HCT116 (cell line): ENCODE results near the gene FAM20B. TPM values are rescaled to one million over a fixed set of nuclear protein-coding genes. Genes with fewer than 3 reads are reported as not detected.

Experiments used
- ATAC-seq: fragments of 200-7000 bp; cut with Tn5 transposase; 2 replicates; pipeline ENCODE4 v1.9.1; 2020; ENCODE audit warnings: mild to moderate bottlenecking, moderate library complexity
- BruUV-seq: library from RNA; stranded (reverse); fragments of 400-500 nt; replicated peaks from 2 replicates; lab custom pipeline; 2021; lab: Mats Ljungman, UMichigan
- CTCF ChIA-PET: fragments of 300-600 bp; sonication (Branson Sonifier 250); formaldehyde crosslinking; loops from one replicate; lab custom pipeline; 2021; ENCODE audit warnings: antibody characterized with exemption; lab: Charles Lee
- POLR2A ChIA-PET: fragments of 300-600, 350-600 bp; sonication (Branson Sonifier 250); formaldehyde crosslinking; loops from one replicate; lab custom pipeline; 2021; ENCODE audit warnings: antibody characterized with exemption; lab: Charles Lee
- RAD21 ChIA-PET, 2 experiments: fragments of 300-600 bp; sonication (Branson Sonifier 250); formaldehyde crosslinking; loops; one replicate each; lab custom pipeline; 2023; ENCODE audit warnings: low total read pairs in 2 of 2; ENCODE audit not compliant: uncharacterized antibody in 2 of 2, unreplicated experiment in 2 of 2, low non-redundant PET in 1 of 2; lab: Charles Lee
- DNase-seq: peaks from one replicate; pipeline ENCODE4 v3.0.0-alpha.2; 2010; ENCODE audit warnings: low read depth, low spot score
- H2AFZ ChIP-seq: fragments of 200-600 bp; shearing (Covaris generic), sonication (generic); 2 replicates; pipeline ENCODE4 v1.6.1; 2017; ENCODE audit warnings: low read depth, mixed run types, mixed read lengths, antibody characterized with exemption, low read length; ENCODE audit not compliant: poor library complexity, severe bottlenecking
- H3K27ac ChIP-seq: 2 replicates; pipeline ENCODE4 v1.5.1; 2012; ENCODE audit warnings: low read depth, low read length
- H3K27me3 ChIP-seq: fragments of 200-600 bp; sonication (generic); 2 replicates; pipeline ENCODE4 v1.6.1; 2016; ENCODE audit warnings: mixed run types, low read length, mixed read lengths; ENCODE audit not compliant: insufficient read depth
- H3K36me3 ChIP-seq, 2 experiments: fragments of 200-500 bp in 1 of 2; fragments of 200-600 bp in 1 of 2; sonication (Bioruptor generic) in 1 of 2; sonication (generic) in 1 of 2; 2 replicates each; pipeline versions ENCODE4 v1.5.1 to v1.6.1; 2014 to 2016; ENCODE audit warnings: low read length in 2 of 2, inconsistent platforms in 1 of 2, mixed read lengths in 1 of 2, mixed run types in 1 of 2; ENCODE audit not compliant: insufficient read depth in 2 of 2, control insufficient read depth in 1 of 2
- H3K4me1 ChIP-seq, 2 experiments: fragments of 200-600 bp in 1 of 2; sonication (generic) in 1 of 2; 2 replicates each; pipeline versions ENCODE4 v1.5.1 to v1.6.1; 2012 to 2017; ENCODE audit warnings: low read length in 2 of 2, inconsistent platforms in 1 of 2, mild to moderate bottlenecking in 1 of 2, mixed read lengths in 1 of 2, mixed run types in 1 of 2, moderate library complexity in 1 of 2; ENCODE audit not compliant: insufficient read depth in 2 of 2, control insufficient read depth in 1 of 2
- H3K4me2 ChIP-seq: fragments of 200-600 bp; sonication (generic); 2 replicates; pipeline ENCODE4 v1.6.1; 2017; ENCODE audit warnings: mixed run types, low read length, mixed read lengths
- H3K4me3 ChIP-seq, 2 experiments: fragments of 200-600 bp in 1 of 2; sonication (generic) in 1 of 2; replicated peaks in 1 of 2; 2 replicates each; pipeline ENCODE4 v1.5.1; 2011 to 2016; ENCODE audit warnings: low read length in 2 of 2, control low read depth in 1 of 2, low read depth in 1 of 2, mild to moderate bottlenecking in 1 of 2, mixed read lengths in 1 of 2, mixed run types in 1 of 2
- H3K79me2 ChIP-seq: fragments of 200-600 bp; sonication (generic); 2 replicates; pipeline ENCODE4 v1.6.1; 2017; ENCODE audit warnings: mild to moderate bottlenecking, mixed run types, low read length, moderate library complexity, mixed read lengths; ENCODE audit not compliant: insufficient read depth
- H3K9ac ChIP-seq: fragments of 200-600 bp; sonication (generic); 2 replicates; pipeline ENCODE4 v1.6.1; 2016; ENCODE audit warnings: low read length, mixed read lengths
- H3K9me2 ChIP-seq: fragments of 200-600 bp; sonication (generic), shearing (Covaris generic); 2 replicates; pipeline ENCODE4 v1.6.1; 2017; ENCODE audit warnings: mixed run types, mild to moderate bottlenecking, moderate library complexity; ENCODE audit not compliant: insufficient read depth
- H3K9me3 ChIP-seq, 2 experiments: fragments of 200-500 bp in 1 of 2; fragments of 200-600 bp in 1 of 2; sonication (Bioruptor generic) in 1 of 2; sonication (generic) in 1 of 2; 2 replicates each; pipeline ENCODE4 v1.6.1; 2014 to 2017; ENCODE audit warnings: low read length in 2 of 2, mixed read lengths in 2 of 2, inconsistent platforms in 1 of 2, low read depth in 1 of 2, mild to moderate bottlenecking in 1 of 2, mixed run types in 1 of 2, moderate library complexity in 1 of 2; ENCODE audit not compliant: control insufficient read depth in 1 of 2, insufficient read depth in 1 of 2
- H4K20me1 ChIP-seq: fragments of 200-600 bp; sonication (generic), shearing (Covaris generic); 2 replicates; pipeline ENCODE4 v1.6.1; 2017; ENCODE audit warnings: mixed run types, mild to moderate bottlenecking, moderate library complexity; ENCODE audit not compliant: insufficient read depth
- CBX3 ChIP-seq: IDR thresholded peaks from 2 replicates; pipeline ENCODE4 v1.6.1; 2012; ENCODE audit warnings: low read depth
- CTCF ChIP-seq, 3 experiments: fragments of 200-600 bp in 1 of 3; sonication (generic) in 1 of 3; IDR thresholded peaks in 2 of 3; conservative IDR thresholded peaks in 1 of 3; 2 replicates each; pipeline ENCODE4 v1.5.1; 2012 to 2017; ENCODE audit warnings: low read depth in 2 of 3, low read length in 2 of 3, antibody characterized with exemption in 1 of 3, borderline replicate concordance in 1 of 3, control low read depth in 1 of 3, mild to moderate bottlenecking in 1 of 3, mixed read lengths in 1 of 3, mixed run types in 1 of 3, moderate library complexity in 1 of 3; ENCODE audit not compliant: insufficient read depth in 1 of 3
- EZH2 ChIP-seq: fragments of 200-600 bp; sonication (generic); IDR thresholded peaks from 2 replicates; pipeline ENCODE4 v1.6.1; 2017; ENCODE audit warnings: antibody characterized with exemption, mixed run types
- JUND ChIP-seq: IDR thresholded peaks from 2 replicates; pipeline ENCODE4 v1.6.1; 2012
- POLR2A ChIP-seq: IDR thresholded peaks from 2 replicates; pipeline ENCODE4 v1.7.0; 2011; ENCODE audit warnings: borderline replicate concordance; ENCODE audit not compliant: insufficient read depth, insufficient read length; ENCODE audit errors: extremely low read depth
- POLR2AphosphoS5 ChIP-seq: IDR thresholded peaks from 2 replicates; pipeline ENCODE4 v1.6.1; 2011; ENCODE audit warnings: mild to moderate bottlenecking, low read depth, low read length, moderate library complexity
- RAD21 ChIP-seq: IDR thresholded peaks from 2 replicates; pipeline ENCODE4 v1.6.1; 2012; ENCODE audit warnings: low read depth, mild to moderate bottlenecking
- SP1 ChIP-seq: IDR thresholded peaks from 2 replicates; pipeline ENCODE4 v1.6.1; 2012; ENCODE audit warnings: low read depth
- TCF7L2 ChIP-seq: IDR thresholded peaks from 2 replicates; pipeline ENCODE4 v1.7.0; 2011; ENCODE audit warnings: borderline replicate concordance, inconsistent platforms; ENCODE audit not compliant: insufficient read depth, insufficient read length; ENCODE audit errors: extremely low read depth
- YY1 ChIP-seq: IDR thresholded peaks from 2 replicates; pipeline ENCODE4 v1.6.1; 2011; ENCODE audit warnings: low read length, low read depth, moderate library complexity, mild to moderate bottlenecking; ENCODE audit not compliant: insufficient replicate concordance; ENCODE audit errors: extremely low read depth
- ZFX ChIP-seq: fragments of 450-650 bp; IDR thresholded peaks from 2 replicates; pipeline ENCODE4 v1.6.1; 2017
- ZNF274 ChIP-seq: fragments of 200-500 bp; sonication (Bioruptor generic); IDR thresholded peaks from 2 replicates; pipeline ENCODE4 v1.6.1; 2014; ENCODE audit warnings: mild to moderate bottlenecking, low read depth, low read length, inconsistent platforms
- intact Hi-C: fragments of 100-400 bp; cut with micrococcal nuclease; formaldehyde crosslinking; loops from 2 replicates; pipeline ENCODE4 v1.10.0; 2022
- total RNA-seq: library from RNA; stranded (reverse); gene quantifications from one replicate; pipeline ENCODE4 v1.2.1, GENCODE V29; 2021; ENCODE audit not compliant: unreplicated experiment

The FAM20B gene
- total RNA-seq, 1 experiment from 2014 or later, result 36.7 TPM

DNA sequence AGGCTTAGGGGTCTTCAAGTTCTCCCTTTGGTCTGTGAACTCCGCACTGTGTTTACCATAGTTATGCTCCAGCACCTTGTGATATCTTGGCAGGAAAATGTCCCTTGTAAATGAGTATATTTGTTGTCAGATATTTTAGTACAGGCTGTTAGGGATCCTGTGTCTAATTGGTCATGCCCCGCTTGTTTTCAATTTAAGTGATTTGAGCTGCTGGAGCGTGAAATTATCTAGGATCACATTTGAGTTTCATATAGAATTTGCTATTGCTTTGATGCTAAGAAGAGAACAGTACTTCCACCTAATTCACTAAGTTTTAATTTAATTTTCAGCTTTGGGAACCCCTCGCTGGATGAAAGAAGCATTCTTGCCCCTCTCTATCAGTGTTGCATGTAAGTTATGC lies 40.8 kb downstream of the FAM20B start:
- ChIA-PET POLR2A (no interaction called here), RAD21 (no interaction called here), CTCF (no interaction called here)
- H3K36me3 ChIP-seq, result peaks cover 7 to 10% of the 10 kb centered on the region in 2 experiments; a peak in 2 of 4 replicates
- DNase-seq, result no peak
- H3K27me3 ChIP-seq, result no peaks in the 10 kb centered on the region
- no peaks in the 10 kb centered on the region for H4K20me1 ChIP-seq
- no peak for TF ChIP-seq TCF7L2
- TF ChIP-seq SP1, result no peak
- no peak for TF ChIP-seq CTCF (IDR thresholded peaks at IDR 0.05 in 2 of 3, conservative IDR thresholded peaks at IDR 0.05 in 1 of 3; ENCODE audit: borderline replicate concordance in 1 of 3, insufficient read depth in 1 of 3, low read depth in 2 of 3, low read length in 2 of 3)
- no peak for TF ChIP-seq JUND
- TF ChIP-seq POLR2AphosphoS5, result no peak
- no peak for TF ChIP-seq ZNF274
- TF ChIP-seq ZFX, result no peak
- no peak for TF ChIP-seq EZH2
- TF ChIP-seq RAD21, result no peak
- TF ChIP-seq CBX3, result no peak
- no peak for TF ChIP-seq YY1
- no peak for TF ChIP-seq POLR2A
- intact Hi-C loops, result no loop called here
- no peak overlapping the region for H2AFZ ChIP-seq
- no TSS peak for BruUV-seq
- H3K4me3 ChIP-seq, result no peak overlapping the region
- ATAC-seq, result no peak
- no peak overlapping the region for H3K27ac ChIP-seq
- no peaks in the 10 kb centered on the region for H3K9me2 ChIP-seq
- no peaks in the 10 kb centered on the region for H3K9me3 ChIP-seq
- no peaks in the 10 kb centered on the region for H3K4me1 ChIP-seq
- no peak overlapping the region for H3K4me2 ChIP-seq
- no peak overlapping the region for H3K9ac ChIP-seq
- H3K79me2 ChIP-seq, result no peaks in the 10 kb centered on the region
